HFF-Myc (cell line): Measurements from ENCODE around the gene TRPC3.

Experiments used
- DNase-seq: peaks from one replicate; pipeline ENCODE4 v3.0.0-alpha.2; 2011; ENCODE audit warnings: low read depth; ENCODE audit errors: extremely low read depth
- H3K4me3 ChIP-seq: replicated peaks from 2 replicates; pipeline ENCODE4 v1.5.1; 2011; ENCODE audit warnings: low read depth, mild to moderate bottlenecking, control low read depth, low read length
- TF ChIP-seq, protein P1 (sequence below): IDR thresholded peaks from 2 replicates; pipeline ENCODE4 v1.5.1; 2012; ENCODE audit warnings: mild to moderate bottlenecking, low read depth, low read length, control low read depth; ENCODE audit errors: missing control alignments

The TRPC3 gene

DNA sequence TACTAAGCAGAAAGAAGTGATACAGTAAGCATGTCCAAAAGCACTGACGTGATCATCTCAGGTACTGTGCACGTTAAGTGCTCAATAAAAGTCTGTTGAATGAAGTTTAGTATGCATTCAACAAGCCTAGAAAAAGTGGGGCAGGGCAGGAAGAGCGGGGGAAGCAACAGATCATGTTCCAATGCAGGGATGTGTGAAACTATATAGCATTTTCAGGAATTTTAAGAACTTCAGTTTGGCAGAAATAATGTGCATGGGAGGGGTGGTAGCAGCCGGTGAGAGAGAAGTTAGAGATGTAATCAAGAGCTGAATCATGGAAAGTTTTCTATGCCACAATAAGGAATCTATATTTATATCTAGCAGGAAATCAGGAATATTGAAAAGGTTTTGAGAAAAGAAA, 109.0 kb downstream of the TRPC3 start:
- TF ChIP-seq, protein P1, sequence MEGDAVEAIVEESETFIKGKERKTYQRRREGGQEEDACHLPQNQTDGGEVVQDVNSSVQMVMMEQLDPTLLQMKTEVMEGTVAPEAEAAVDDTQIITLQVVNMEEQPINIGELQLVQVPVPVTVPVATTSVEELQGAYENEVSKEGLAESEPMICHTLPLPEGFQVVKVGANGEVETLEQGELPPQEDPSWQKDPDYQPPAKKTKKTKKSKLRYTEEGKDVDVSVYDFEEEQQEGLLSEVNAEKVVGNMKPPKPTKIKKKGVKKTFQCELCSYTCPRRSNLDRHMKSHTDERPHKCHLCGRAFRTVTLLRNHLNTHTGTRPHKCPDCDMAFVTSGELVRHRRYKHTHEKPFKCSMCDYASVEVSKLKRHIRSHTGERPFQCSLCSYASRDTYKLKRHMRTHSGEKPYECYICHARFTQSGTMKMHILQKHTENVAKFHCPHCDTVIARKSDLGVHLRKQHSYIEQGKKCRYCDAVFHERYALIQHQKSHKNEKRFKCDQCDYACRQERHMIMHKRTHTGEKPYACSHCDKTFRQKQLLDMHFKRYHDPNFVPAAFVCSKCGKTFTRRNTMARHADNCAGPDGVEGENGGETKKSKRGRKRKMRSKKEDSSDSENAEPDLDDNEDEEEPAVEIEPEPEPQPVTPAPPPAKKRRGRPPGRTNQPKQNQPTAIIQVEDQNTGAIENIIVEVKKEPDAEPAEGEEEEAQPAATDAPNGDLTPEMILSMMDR, result no peak
- H3K4me3 ChIP-seq, result no peak overlapping the region
- no peak for DNase-seq

DNA sequence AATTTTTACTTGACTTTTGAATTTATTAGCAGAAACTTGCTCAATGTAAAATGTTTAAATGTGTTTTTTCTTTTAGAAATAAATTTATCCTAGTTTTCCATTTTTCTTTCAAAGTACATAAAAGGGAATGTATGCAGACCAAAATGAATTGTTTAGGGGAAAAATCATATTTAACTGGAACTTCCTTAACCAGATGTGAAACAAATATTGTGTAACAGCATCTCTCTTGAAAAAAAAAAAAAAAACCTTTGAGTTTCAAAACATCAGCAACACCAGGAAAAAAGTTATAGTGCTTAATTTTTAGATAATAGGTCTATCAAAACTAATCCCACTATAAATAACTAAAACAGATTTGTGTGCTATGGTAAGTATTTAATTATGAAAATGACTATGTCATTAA, 113.7 kb downstream of the TRPC3 start:
- no peak for DNase-seq

DNA sequence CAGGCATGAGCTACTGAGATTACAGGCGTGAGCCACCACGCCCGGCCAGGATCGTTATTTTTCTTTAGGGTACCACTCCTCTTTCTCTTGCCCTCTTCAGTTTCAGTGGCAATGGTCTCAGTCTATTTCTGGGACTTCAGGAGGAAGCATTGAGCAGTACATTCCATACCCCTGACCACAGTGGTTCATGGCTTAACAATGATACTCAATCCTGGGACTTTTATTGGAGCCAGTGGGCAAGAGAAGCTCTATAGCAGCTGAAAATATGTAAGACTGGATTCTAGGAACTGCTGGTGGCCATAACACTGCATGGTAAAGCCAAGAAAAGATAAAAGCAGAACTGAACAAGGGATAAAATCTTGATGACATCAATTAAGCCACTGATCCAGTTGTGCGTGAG, 122.3 kb downstream of the TRPC3 start:
- no peak overlapping the region for H3K4me3 ChIP-seq
- TF ChIP-seq, protein P1, result no peak

More for the DNA sequence above, 113.7 kb downstream of the TRPC3 start:
- no peak overlapping the region for H3K4me3 ChIP-seq
- TF ChIP-seq, protein P1, result no peak

More for the DNA sequence above, 122.3 kb downstream of the TRPC3 start:
- no peak for DNase-seq
